Adrenal gland (tissue), 5 donors: Measurements from ENCODE around the gene PRPS1L1.

Source experiments
- CTCF ChIP-seq, 6 experiments: fragments of 450-650 bp in 4 of 6; fragments of 200-600 bp in 2 of 6; sonication (generic) in 1 of 6; IDR thresholded peaks; 1 replicate in 5 of 6; 2 replicates in 1 of 6; pipeline versions ENCODE4 v1.5.1 to v1.8.0; 2016 to 2021; ENCODE audit warnings: antibody characterized with exemption in 6 of 6, mild to moderate bottlenecking in 2 of 6, moderate library complexity in 1 of 6
- POLR2A ChIP-seq, 2 donors: fragments of 450-650 bp; IDR thresholded peaks; one replicate each; pipeline ENCODE4 v1.6.1; 2017; ENCODE audit warnings: antibody characterized with exemption in 2 of 2, mild to moderate bottlenecking in 2 of 2, moderate library complexity in 1 of 2
- donor health status: DM: no; HTN: no; CAD: no.

GRCh38 chr7:17998692-17999091 is 29.0 kb downstream of the PRPS1L1 start:
- no peak for TF ChIP-seq CTCF (IDR thresholded peaks at IDR 0.05)
- TF ChIP-seq POLR2A (IDR thresholded peaks at IDR 0.05): no peak
